Spinal cord (tissue), 10 donors: ENCODE measurements around the gene AHSP. TPM values are rescaled to one million over a fixed set of nuclear protein-coding genes. Genes with fewer than 3 reads are reported as not detected.
A peak's percentile ranks its signal among the peaks of the same experiment; 100 is the strongest.

Experiments used
- DNase-seq, 6 donors: peaks; one replicate each; pipeline versions ENCODE4 v3.0.0 to v3.0.0-alpha.2; 2013 to 2015; ENCODE audit warnings: low spot score in 6 of 6, low read depth in 4 of 6
- H3K27ac ChIP-seq: one replicate; pipeline ENCODE4 v1.5.1; 2013; ENCODE audit warnings: low read depth, low read length, control low read depth
- H3K27me3 ChIP-seq: one replicate; pipeline ENCODE4 v1.6.1; 2013; ENCODE audit warnings: low read length; ENCODE audit not compliant: control insufficient read depth, insufficient read depth
- H3K36me3 ChIP-seq: one replicate; pipeline ENCODE4 v1.6.1; 2013; ENCODE audit warnings: low read length; ENCODE audit not compliant: control insufficient read depth, insufficient read depth
- H3K4me1 ChIP-seq: one replicate; pipeline ENCODE4 v1.6.1; 2013; ENCODE audit warnings: low read length; ENCODE audit not compliant: control insufficient read depth, insufficient read depth
- H3K4me3 ChIP-seq: one replicate; pipeline ENCODE4 v1.5.1; 2013; ENCODE audit warnings: low read depth, low read length, control low read depth
- H3K9me3 ChIP-seq: one replicate; pipeline ENCODE4 v1.6.1; 2013; ENCODE audit warnings: low read length; ENCODE audit not compliant: control insufficient read depth, insufficient read depth
- WGBS: methylation state at CpG from one replicate; pipeline ENCODE4 v1.1.5; 2013; ENCODE audit warnings: missing lambda C conversion rate; ENCODE audit not compliant: insufficient coverage; 5-methylcytosine and 5-hydroxymethylcytosine counted together
- polyA plus RNA-seq, 2 donors: library from polyadenylated mRNA; unstranded; fragments of 120-200 nt; gene quantifications; one replicate each; pipeline ENCODE4 v1.2.1, GENCODE V29; 2013; ENCODE audit not compliant: insufficient read length in 2 of 2
- total RNA-seq, 2 donors: library from RNA; depleted of rRNA in 1 of 2; stranded (reverse); fragments of 120-200 nt in 1 of 2; fragments of >200 nt in 1 of 2; gene quantifications; one replicate each; pipeline versions ENCODE4 v1.2.3 to v1.2.4, GENCODE V29; 2013 to 2014
- donor health status: healthy.

Gene AHSP
- total and polyA plus RNA-seq, 4 donors, result 4.2 to 114 (median 25.9) TPM

GRCh38 chr16:31529108-31529936 lies 1.6 kb downstream of the AHSP start:
- H3K4me3 ChIP-seq, result no peak overlapping the region
- peaks cover 26% of the 10 kb centered on the region for H3K27me3 ChIP-seq
- H3K36me3 ChIP-seq, result no peaks in the 10 kb centered on the region
- H3K27ac ChIP-seq, result no peak overlapping the region
- under 1% methylated on average over 32 of the region's 52 CpGs for WGBS
- no peaks in the 10 kb centered on the region for H3K9me3 ChIP-seq
- H3K4me1 ChIP-seq, result peaks cover 9% of the 10 kb centered on the region
- peak in 1 of 6 donors; percentile 40 for DNase-seq

DNA sequence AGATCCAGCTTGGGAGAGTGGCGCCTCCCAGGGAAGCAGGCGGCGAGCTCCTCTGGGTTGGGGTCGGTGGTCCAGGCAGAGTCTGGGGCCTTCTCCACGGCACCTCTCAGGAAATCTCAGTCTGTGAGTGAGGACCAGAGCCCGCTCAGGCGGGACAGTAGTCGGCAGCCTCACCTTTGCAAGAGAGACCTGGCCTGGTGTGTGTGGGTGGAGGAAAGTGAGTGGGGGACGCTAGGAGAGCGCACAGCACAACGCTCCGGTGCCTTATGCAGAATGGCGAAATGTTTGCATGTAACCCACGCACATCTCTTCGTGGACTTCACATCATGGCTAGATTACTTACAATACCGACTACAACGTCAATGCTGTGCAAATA lies 2.2 kb downstream of the AHSP start:
- H3K27ac ChIP-seq, result no peak overlapping the region
- DNase-seq, result no peak
- 7% methylated on average over 8 of the region's 17 CpGs for WGBS
- no peaks in the 10 kb centered on the region for H3K36me3 ChIP-seq
- H3K4me3 ChIP-seq, result no peak overlapping the region
- no peaks in the 10 kb centered on the region for H3K9me3 ChIP-seq
- H3K27me3 ChIP-seq, result peaks cover 26% of the 10 kb centered on the region
- peaks cover 9% of the 10 kb centered on the region for H3K4me1 ChIP-seq

- WGBS, result no CpG with 5 or more reads among the region's 5 CpGs
- no peak for DNase-seq
- H3K4me3 ChIP-seq, result no peak overlapping the region
- peaks cover 9% of the 10 kb centered on the region for H3K4me1 ChIP-seq
- no peaks in the 10 kb centered on the region for H3K9me3 ChIP-seq
- H3K27me3 ChIP-seq, result peaks cover 26% of the 10 kb centered on the region
- no peak overlapping the region for H3K27ac ChIP-seq
- H3K36me3 ChIP-seq, result no peaks in the 10 kb centered on the region
These were observed 2.7 kb downstream of the AHSP start for GRCh38 chr16:31530405-31530804.

GRCh38 chr16:31531096-31531495 lies 3.4 kb downstream of the AHSP start:
- Histone ChIP-seq H3K27ac (no peak overlapping the region), H3K27me3 (peaks cover 26% of the 10 kb centered on the region), H3K9me3 (no peaks in the 10 kb centered on the region), H3K4me1 (peaks cover 9% of the 10 kb centered on the region), H3K36me3 (no peaks in the 10 kb centered on the region), H3K4me3 (no peak overlapping the region)
- 88% methylated on average over 1 of the region's 1 CpG for WGBS
- DNase-seq, result no peak

DNA sequence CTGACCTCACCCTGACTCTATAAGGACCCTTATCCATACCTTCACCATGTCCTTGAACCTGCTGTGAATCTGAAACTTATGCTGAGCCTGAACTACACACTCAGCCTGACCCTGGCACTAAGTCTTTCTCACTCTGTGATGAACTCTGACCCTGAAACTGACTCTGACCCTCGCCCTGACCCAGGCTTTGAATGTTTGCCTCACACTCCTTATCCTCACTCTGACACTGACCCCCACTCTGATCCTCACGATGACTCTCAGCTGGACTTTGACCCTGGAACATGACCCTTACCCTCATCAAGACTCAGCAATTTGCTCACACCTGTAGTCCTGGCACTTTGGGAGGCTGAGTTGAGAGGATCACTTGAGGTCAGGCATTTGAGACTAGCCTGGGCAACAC lies 4.4 kb downstream of the AHSP start:
- no peak for DNase-seq
- Histone ChIP-seq H3K4me3 (no peak overlapping the region), H3K27ac (no peak overlapping the region), H3K4me1 (peaks cover 13% of the 10 kb centered on the region), H3K27me3 (peaks cover 26% of the 10 kb centered on the region), H3K9me3 (no peaks in the 10 kb centered on the region), H3K36me3 (no peaks in the 10 kb centered on the region)
- 64% methylated on average over 2 of the region's 2 CpGs for WGBS

DNA sequence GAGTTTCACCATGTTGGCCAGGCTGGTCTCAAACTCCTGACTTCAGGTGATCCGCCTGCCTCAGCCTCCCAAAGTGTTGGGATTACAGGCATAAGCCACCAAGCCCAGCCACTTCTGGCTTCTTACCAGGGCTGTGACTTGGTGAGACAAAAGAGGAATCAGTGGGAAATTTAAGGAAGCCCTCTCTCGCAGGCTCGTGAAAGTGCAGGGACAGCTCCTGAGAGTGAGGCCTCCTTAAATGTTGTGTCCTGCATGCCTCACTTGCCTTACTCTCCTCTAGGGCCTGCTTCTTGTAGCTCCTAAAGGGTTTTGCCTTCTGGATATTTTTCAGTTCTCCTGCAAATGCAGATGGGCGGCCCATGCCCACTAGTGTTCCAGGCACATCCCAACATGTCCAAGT lies 5.2 kb downstream of the AHSP start:
- no peaks in the 10 kb centered on the region for H3K36me3 ChIP-seq
- no peaks in the 10 kb centered on the region for H3K9me3 ChIP-seq
- peaks cover 14% of the 10 kb centered on the region for H3K4me1 ChIP-seq
- DNase-seq, result peak in 1 of 6 donors; percentile 8
- H3K27ac ChIP-seq, result no peak overlapping the region
- H3K27me3 ChIP-seq, result peaks cover 23% of the 10 kb centered on the region
- 86% methylated on average over 3 of the region's 4 CpGs for WGBS
- H3K4me3 ChIP-seq, result no peak overlapping the region

GRCh38 chr16:31535737-31536136 lies 8.0 kb downstream of the AHSP start:
- WGBS, result 83% methylated on average over 6 of the region's 9 CpGs
- Histone ChIP-seq H3K27ac (no peak overlapping the region), H3K36me3 (no peaks in the 10 kb centered on the region), H3K4me1 (peaks cover 5% of the 10 kb centered on the region), H3K9me3 (no peaks in the 10 kb centered on the region), H3K27me3 (peaks cover 2% of the 10 kb centered on the region), H3K4me3 (no peak overlapping the region)
- DNase-seq, result no peak

GRCh38 chr16:31536804-31537361 lies 9.2 kb downstream of the AHSP start:
- peaks cover 2% of the 10 kb centered on the region for H3K27me3 ChIP-seq
- no peaks in the 10 kb centered on the region for H3K36me3 ChIP-seq
- H3K9me3 ChIP-seq, result no peaks in the 10 kb centered on the region
- WGBS, result 61% methylated on average over 17 of the region's 21 CpGs
- H3K27ac ChIP-seq, result no peak overlapping the region
- peaks cover 5% of the 10 kb centered on the region for H3K4me1 ChIP-seq
- no peak for DNase-seq
- H3K4me3 ChIP-seq, result no peak overlapping the region

DNA sequence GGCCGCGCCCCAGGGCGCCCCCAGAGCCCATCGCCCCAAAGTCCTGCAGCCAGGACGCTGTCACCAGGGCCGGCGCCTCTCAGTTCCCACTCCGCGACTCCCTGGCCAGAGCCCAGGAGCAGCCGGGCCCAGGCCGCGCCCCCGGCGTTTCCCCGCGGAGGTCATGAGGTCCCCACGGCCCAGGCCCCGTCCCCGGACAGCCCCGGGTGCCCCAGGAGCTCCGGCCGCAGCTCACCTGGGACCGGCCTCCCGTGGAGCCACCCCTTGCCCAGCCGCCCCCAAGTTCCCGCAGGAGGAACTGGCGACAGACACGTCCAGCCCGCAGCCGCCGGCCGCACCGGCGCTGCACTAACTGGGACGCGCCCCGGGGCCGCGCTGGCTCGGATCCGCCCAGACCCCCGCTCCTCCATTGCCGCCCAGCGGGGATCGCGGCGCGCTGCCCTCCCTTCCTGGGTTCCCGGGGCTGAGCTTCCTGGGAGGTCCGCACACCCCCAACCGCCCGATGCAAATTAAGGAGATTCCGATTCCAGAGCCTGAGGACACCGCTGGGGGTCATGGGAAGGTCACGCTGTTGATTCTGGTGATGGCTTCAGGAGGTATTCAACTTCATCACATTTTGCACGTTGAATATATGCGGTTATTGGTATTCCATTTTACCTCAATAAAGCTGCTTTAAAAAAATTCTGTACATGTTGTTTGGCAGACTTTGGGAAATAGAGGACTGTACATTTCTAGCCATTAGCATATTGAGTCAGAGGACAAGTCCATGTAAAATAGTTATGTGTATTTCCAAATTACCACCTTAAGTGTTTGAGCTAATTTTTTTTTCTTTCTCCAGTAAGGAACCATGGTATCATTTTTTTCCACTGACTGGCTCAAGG lies 9.9 kb downstream of the AHSP start:
- Histone ChIP-seq H3K9me3 (no peaks in the 10 kb centered on the region), H3K4me1 (peaks cover 5% of the 10 kb centered on the region), H3K27me3 (peaks cover 2% of the 10 kb centered on the region), H3K36me3 (no peaks in the 10 kb centered on the region), H3K27ac (no peak overlapping the region), H3K4me3 (no peak overlapping the region)
- DNase-seq, result peak in 2 of 6 donors; percentile 22 to 55
- WGBS, result 2% methylated on average over 49 of the region's 57 CpGs
